ENCODE measurements around the gene SIGLEC10.

The SIGLEC10 gene

DNA sequence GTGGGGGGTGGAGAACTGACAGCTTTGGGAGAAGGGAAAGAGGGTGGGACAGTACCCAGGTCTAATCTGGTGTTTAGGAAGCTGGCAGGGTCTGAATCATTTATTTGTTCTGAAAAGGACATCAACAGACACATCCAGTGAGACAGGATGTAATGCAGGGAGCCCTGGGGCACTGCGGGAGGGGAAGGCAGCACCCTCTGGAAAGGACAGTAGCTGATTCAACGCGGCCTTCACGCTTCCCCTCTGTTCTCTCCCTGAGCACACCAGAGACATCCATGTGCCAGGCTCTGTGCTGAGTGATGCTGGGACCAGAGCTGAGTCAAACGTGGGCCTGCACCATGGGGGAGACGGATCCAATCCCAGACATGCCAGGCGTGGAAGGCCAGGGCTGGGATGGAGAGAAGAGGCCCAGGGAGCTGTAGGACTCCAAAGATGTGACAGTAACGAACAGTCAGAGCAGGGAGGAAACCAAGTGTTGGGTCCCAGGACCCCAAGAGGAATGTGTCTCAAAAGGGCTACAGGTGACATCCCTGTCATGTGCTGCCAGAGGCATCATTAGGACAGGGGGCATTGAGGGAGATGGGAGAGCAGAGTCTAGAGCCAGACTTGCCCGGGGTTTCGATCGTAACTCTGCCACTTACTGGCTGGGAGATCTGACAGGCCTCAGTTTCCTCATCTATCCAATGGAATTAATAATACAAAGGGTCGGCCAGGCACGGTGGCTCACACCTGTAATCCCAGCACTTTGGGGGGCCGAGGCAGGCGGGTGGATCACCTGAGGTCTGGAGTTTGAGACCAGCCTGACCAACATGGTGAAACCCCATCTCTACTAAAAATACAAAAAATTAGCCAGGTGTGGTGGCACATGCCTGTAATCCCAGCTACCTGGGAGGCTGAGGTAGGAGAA is 53.0 kb downstream of the SIGLEC10 start:
- DNase-seq: no peak

DNA sequence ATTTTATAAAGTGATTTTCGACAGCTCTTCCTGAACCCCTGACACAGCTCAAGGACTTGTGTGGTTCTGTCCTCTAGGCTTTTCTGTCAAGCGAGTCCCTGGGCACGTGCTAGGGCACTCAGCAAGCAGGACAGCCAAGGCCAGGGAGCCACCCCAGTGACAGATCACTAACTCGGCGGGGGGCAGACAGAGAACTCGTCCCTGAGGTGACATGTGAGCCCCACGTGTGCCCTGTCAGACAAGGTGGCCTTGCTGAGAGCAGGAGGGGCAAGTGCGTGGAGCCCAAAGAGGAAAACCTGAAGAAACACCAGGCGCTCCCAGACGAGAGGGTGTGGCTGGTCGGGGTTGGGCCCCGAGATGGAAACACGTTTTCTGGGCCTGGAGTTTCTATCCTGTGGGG is 56.2 kb downstream of the SIGLEC10 start:
- DNase-seq: no peak
